ENCODE results near the gene SCN3A. TPM values are rescaled to one million over a fixed set of nuclear protein-coding genes. Genes with fewer than 3 reads are reported as not detected.

SCN3A gene
- 1 to 10 TPM in 3 of 4 donors, under 1 TPM in 1; 0.62 to 5.7 (median 1.4) TPM for total RNA-seq

DNA sequence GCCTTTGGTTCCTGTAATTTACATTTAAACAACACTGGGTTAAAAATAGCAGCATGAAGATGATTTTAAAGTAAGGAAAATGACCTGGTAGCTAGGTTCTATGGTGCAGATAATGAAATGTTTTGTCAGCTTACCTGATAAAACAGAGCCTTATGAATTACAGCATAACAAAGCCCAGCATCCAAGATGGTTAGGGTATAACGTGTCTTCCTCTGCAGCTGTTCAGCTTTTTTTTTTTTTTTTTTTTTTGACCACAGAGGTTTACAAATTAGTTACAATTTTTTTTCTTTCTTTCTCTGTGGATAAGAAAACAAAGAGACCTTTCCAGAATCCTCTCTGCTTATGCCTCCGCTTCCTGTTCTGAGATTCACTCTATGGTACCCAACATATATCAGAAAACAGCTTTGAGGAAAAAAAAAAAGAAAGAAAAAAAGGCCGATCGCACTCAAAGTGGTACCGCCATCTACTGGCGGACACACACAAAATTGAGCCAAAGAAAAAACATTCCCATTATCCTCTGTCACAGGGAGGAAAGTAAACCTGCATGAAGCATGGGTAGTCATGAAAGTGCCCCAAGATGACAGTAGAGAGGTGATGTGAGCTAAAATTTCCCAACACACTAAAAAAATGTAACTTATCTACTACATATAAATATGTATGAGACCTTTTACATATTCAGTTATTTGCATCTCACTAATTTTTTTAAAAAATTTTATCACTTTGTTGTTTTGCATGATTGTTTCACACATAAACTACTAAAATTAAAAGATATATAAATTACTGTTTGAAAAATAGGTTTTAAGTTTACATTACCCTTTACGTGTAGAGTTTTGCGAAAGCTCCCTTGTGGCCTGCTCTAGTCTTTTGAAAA is at the start of gene SCN3A:
Gene SCN3A, minus strand, starts transcription at position 362 of the 871 bp plus-strand sequence. CDS start 27,656 bp downstream, outside the sequence.
- Histone ChIP-seq H3K4me1 (no peaks in the 10 kb centered on the region), H3K27me3 (no peaks in the 10 kb centered on the region), H3K36me3 (no peaks in the 10 kb centered on the region), H3K27ac (no peak within 1 kb of the TSS), H3K4me3 (no peak within 1 kb of the TSS), H3K9me3 (no peaks in the 10 kb centered on the region)
- TF ChIP-seq, protein P1, sequence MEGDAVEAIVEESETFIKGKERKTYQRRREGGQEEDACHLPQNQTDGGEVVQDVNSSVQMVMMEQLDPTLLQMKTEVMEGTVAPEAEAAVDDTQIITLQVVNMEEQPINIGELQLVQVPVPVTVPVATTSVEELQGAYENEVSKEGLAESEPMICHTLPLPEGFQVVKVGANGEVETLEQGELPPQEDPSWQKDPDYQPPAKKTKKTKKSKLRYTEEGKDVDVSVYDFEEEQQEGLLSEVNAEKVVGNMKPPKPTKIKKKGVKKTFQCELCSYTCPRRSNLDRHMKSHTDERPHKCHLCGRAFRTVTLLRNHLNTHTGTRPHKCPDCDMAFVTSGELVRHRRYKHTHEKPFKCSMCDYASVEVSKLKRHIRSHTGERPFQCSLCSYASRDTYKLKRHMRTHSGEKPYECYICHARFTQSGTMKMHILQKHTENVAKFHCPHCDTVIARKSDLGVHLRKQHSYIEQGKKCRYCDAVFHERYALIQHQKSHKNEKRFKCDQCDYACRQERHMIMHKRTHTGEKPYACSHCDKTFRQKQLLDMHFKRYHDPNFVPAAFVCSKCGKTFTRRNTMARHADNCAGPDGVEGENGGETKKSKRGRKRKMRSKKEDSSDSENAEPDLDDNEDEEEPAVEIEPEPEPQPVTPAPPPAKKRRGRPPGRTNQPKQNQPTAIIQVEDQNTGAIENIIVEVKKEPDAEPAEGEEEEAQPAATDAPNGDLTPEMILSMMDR (IDR thresholded peaks at IDR 0.05): peak; percentile 21 to 68 (median 41)
- no peak for TF ChIP-seq POLR2A (IDR thresholded peaks at IDR 0.05)
- 12 to 17% methylated on average over 8 of the region's 8 CpGs for WGBS, 2 donors (ENCODE audit: low coverage in 1 of 2)
- no peak for ATAC-seq

DNA sequence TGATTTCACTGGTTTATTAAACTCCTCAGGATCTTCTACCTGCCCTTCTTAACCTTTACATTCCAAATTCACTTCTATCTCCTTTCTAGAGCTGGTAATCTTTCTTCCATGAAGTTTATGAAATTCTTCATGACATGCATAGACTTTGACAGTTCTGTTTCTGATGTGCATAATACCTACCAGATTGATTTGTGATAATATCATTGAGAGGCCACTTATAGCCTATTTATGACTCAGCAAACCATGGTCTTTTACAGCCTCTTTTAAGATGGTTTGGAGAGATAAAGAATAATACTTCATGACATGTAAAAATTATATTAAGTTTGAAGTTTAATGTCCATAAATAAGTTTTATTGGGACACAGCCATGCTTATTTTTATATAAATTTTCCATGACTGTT is 49.3 kb upstream of the SCN3A start:
- no peak for ATAC-seq
- Histone ChIP-seq H3K9me3 (no peaks in the 10 kb centered on the region), H3K27me3 (no peaks in the 10 kb centered on the region), H3K27ac (no peak overlapping the region), H3K4me3 (no peak overlapping the region), H3K36me3 (no peaks in the 10 kb centered on the region), H3K4me1 (no peaks in the 10 kb centered on the region)
- TF ChIP-seq POLR2A (IDR thresholded peaks at IDR 0.05): no peak

DNA sequence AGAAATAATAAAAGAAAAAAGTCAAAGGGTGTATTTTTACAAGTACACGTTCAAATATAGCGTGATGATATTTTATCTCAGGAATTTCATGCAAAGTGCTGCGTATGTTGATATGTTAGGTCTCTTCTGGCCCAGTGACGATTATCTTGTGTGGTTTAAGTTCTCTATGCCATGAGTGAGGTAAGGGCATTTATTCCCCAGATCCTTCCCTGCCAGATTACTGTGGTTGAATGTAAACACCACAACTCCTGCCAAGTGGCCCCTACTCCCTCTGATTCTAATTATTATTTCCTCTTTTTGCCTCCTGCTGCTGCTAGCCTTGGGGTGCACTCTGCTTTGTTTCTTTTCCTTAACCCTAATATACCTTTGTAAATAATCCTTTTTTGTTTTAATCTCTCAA is 47.5 kb upstream of the SCN3A start:
- Histone ChIP-seq H3K27ac (no peak overlapping the region), H3K9me3 (no peaks in the 10 kb centered on the region), H3K4me3 (no peak overlapping the region), H3K36me3 (no peaks in the 10 kb centered on the region), H3K4me1 (no peaks in the 10 kb centered on the region), H3K27me3 (no peaks in the 10 kb centered on the region)
- 48 to 81% methylated on average over 4 of the region's 4 CpGs for WGBS, 2 donors (ENCODE audit: low coverage in 1 of 2)
- no peak for TF ChIP-seq POLR2A (IDR thresholded peaks at IDR 0.05)
- TF ChIP-seq POLR2AphosphoS5 (IDR thresholded peaks at IDR 0.05): no peak
- TF ChIP-seq, protein P1 (IDR thresholded peaks at IDR 0.05): no peak
- TF ChIP-seq EP300 (IDR thresholded peaks at IDR 0.05): no peak
- no peak for ATAC-seq

DNA sequence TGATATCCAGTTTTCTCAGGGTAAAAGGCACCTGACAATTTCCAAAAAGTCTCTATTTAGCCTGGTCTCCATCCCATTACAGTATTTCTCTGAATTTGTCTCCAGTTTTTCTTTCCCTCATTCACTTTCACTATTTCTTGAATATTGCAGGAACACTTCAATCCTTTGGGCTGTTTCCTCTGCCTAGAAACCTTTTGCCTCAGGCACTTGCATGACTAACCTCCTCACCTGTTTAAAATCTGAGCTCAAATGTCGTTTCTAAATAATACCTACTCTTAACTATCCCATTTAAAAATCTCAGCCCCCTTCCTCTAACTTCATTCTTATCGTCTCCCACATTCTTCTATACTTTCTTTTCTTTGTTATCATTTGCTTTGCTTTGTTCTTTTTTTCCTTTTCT is 44.4 kb upstream of the SCN3A start:
- ATAC-seq: no peak
- no peak overlapping the region for H3K4me3 ChIP-seq
- no peaks in the 10 kb centered on the region for H3K27me3 ChIP-seq
- no peaks in the 10 kb centered on the region for H3K4me1 ChIP-seq
- WGBS, 2 donors (ENCODE audit: low coverage in 1 of 2): 40 to 59% methylated on average over 2 of the region's 2 CpGs
- no peaks in the 10 kb centered on the region for H3K36me3 ChIP-seq
- TF ChIP-seq EP300 (IDR thresholded peaks at IDR 0.05) (no peak), POLR2A (IDR thresholded peaks at IDR 0.05) (no peak), POLR2AphosphoS5 (IDR thresholded peaks at IDR 0.05) (no peak)
- TF ChIP-seq, protein P1 (IDR thresholded peaks at IDR 0.05): no peak
- no peaks in the 10 kb centered on the region for H3K9me3 ChIP-seq
- H3K27ac ChIP-seq: no peak overlapping the region

DNA sequence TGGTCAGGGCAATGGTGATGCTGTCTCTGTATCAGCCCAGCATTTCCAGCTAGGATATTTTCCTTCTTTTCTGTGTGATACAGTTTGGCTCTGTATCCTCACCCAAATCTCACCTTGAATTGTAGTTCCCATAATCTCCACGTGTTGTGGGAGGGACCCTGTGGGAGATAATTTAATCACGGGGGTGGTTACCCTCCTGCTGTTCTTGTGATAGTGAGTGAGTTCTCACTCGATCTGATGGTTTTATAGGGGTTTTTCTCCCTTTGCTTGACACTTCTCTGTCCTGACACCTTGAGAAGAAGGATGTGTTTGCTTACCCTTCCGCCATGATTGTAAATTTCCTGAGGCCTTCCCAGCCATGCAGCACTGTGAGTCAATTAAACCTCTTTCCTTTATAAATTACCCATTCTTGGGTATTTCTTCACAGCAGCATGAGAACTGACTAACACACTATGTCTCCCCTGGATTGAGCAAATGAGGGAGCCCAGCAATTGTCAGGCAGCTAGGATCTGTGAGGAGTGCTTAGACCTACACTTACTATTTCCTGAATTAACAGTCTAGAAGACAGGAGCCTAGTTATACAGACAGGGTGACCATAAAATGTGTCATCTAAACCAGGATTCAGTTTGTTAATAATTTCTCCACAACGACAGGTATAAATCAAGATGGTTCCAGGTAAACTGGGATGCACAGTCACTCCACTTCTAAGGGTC is 41.4 kb upstream of the SCN3A start:
- H3K27me3 ChIP-seq: no peaks in the 10 kb centered on the region
- 29 to 33% methylated on average over 3 to 5 of the region's 5 CpGs for WGBS, 2 donors (ENCODE audit: low coverage in 1 of 2)
- H3K36me3 ChIP-seq: no peaks in the 10 kb centered on the region
- H3K9me3 ChIP-seq: no peaks in the 10 kb centered on the region
- TF ChIP-seq POLR2A (IDR thresholded peaks at IDR 0.05) (no peak), EP300 (IDR thresholded peaks at IDR 0.05) (no peak), POLR2AphosphoS5 (IDR thresholded peaks at IDR 0.05) (no peak)
- TF ChIP-seq, protein P1 (IDR thresholded peaks at IDR 0.05): no peak
- H3K27ac ChIP-seq: no peak overlapping the region
- no peak overlapping the region for H3K4me3 ChIP-seq
- H3K4me1 ChIP-seq: no peaks in the 10 kb centered on the region
- ATAC-seq: no peak
